ENCODE measurements around the gene ADGRD1.
A peak's percentile ranks its signal among the peaks of the same experiment; 100 is the strongest.
"Not testable (repeated sequence)": the region's sequence is repeated elsewhere in the genome, so short reads cannot be mapped to it uniquely, and the experiment has no call there.

Gene ADGRD1

DNA sequence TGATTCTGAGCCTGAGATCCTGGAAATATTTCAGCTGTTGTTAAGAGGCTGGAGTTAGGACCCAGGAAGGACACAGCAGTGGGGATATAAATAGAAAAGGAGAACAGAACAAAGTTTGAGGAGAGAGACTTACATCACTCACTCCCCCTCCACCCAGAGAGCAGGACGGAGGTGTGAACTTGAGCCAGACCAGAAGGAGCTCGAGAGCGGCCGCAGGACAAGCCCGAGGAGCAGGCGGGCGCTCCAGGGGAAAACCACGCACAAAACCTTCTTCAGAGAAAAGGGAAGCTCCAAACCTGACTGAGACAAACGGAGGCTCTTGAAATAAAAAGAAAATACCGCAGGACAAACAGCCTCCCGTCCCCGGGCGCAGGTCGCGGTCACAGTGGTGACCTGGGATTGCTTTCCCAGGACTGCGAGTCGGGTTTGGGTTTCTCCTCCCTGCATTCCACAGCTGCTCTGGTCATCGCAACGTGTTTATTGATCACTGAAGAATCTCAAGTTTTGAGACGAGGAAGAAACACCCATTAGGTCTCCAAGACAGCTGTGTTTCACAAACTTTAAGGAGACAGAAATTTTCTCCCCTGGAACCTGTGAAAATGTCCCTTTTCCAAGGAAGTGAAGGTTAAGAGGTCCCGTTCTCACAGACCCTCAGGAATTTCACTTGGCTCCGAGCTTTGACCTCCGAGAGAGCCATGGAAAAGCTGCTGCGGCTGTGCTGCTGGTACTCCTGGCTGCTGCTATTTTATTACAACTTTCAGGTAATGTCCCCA lies at the start of gene ADGRD1:
Gene ADGRD1, plus strand, starts transcription at position 137 of the 773 bp plus-strand sequence. Its CDS starts 559 bp downstream, at position 696.
- DNase-seq (ENCODE audit: low read depth in 2 of 2) = peak; percentile 38 to 65
- peak within 1 kb of the TSS in 1 of 2 donors; percentile 5 for H3K4me3 ChIP-seq (replicated peaks in 1 of 2; ENCODE audit: low read depth in 2 of 2, low read length in 2 of 2)
- TF ChIP-seq, protein P1, sequence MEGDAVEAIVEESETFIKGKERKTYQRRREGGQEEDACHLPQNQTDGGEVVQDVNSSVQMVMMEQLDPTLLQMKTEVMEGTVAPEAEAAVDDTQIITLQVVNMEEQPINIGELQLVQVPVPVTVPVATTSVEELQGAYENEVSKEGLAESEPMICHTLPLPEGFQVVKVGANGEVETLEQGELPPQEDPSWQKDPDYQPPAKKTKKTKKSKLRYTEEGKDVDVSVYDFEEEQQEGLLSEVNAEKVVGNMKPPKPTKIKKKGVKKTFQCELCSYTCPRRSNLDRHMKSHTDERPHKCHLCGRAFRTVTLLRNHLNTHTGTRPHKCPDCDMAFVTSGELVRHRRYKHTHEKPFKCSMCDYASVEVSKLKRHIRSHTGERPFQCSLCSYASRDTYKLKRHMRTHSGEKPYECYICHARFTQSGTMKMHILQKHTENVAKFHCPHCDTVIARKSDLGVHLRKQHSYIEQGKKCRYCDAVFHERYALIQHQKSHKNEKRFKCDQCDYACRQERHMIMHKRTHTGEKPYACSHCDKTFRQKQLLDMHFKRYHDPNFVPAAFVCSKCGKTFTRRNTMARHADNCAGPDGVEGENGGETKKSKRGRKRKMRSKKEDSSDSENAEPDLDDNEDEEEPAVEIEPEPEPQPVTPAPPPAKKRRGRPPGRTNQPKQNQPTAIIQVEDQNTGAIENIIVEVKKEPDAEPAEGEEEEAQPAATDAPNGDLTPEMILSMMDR (IDR thresholded peaks at IDR 0.05; ENCODE audit: low read depth, low read length) = no peak

DNA sequence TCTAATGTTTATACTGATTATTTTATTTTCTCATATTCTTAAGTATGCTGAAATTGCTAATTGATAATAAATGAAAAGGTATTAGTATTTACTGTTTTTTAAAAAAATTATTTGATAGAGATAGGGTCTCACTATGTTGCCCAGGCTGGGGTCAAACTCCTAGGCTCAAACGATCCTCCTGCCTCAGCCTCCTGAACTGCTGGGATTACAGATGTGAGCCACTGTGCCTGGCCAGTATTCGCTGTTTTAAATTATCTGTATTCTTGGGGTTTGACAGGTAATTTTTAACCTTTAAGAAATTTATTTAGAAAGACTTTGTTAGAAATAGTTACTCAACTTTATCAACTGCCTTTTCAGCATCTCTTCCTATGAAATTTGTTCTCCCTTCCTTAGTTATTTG lies 49.6 kb upstream of the ADGRD1 start:
- TF ChIP-seq, protein P1 (IDR thresholded peaks at IDR 0.05; ENCODE audit: low read depth, low read length) = no peak
- no peak overlapping the region for H3K4me3 ChIP-seq (replicated peaks in 1 of 2; ENCODE audit: low read depth in 2 of 2, low read length in 2 of 2)
- no peak for DNase-seq (ENCODE audit: low read depth in 2 of 2)

DNA sequence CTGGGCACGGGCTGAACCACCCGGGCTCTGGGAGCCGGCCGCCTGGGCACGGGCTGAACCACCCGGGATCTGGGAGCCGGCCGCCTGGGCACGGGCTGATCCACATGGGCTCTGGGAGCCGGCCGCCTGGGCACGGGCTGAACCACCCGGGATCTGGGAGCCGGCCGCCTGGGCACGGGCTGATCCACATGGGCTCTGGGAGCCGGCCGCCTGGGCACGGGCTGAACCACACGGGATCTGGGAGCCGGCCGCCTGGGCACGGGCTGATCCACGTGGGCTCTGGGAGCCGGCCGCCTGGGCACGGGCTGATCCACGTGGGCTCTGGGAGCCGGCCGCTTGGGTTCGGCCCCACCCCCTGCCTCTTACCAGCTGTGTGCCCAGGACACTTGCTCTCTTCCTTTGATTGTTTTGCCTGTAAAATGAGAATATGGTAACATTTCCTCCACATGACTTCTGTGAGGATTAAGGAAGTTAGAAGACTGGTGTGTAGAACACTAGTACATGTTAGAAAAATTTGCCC lies 48.7 kb upstream of the ADGRD1 start:
- not testable (repeated sequence) for DNase-seq (ENCODE audit: low read depth in 2 of 2); H3K4me3 ChIP-seq (replicated peaks in 1 of 2; ENCODE audit: low read depth in 2 of 2, low read length in 2 of 2)

DNA sequence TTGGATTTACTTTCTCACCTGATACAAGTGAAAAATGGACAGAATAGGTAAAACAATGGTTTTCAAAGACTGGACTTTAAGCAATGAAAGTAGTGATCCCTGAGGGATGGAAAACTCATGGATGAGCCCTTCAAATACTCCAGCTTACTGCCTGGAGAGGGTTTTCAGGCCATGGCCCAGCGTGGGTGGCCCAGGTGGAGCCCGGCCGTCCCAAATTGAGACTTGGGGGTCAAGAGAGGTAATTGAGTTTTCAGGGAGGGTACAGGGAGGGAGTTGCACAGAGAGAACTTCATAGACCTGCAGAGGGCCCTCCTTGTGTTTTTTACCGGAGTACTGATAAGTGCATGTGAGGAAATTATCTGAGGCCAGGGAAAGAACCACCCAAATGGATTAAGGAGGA lies 44.6 kb upstream of the ADGRD1 start:
- no peak overlapping the region for H3K4me3 ChIP-seq (replicated peaks in 1 of 2; ENCODE audit: low read depth in 2 of 2, low read length in 2 of 2)
- no peak for DNase-seq (ENCODE audit: low read depth in 2 of 2)
- TF ChIP-seq, protein P1 (IDR thresholded peaks at IDR 0.05; ENCODE audit: low read depth, low read length) = no peak

DNA sequence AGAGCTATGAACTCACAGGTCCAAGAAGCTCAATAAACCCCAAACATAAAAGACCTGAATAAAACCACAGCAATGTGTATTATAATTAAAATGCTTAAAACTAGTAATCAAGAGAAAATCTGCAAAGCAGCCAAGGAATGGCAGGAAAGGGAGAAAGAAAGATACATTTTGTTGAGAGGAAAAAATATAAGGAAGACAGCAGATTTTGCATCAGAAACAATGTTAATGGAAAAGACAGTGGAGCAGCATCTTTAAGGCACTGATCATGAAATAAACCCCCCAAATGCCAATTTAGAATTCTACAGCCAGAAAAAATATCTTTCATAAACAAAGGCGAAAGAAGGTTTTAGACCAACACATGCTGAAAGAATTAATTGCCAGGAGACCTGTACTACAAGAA lies 42.5 kb upstream of the ADGRD1 start:
- H3K4me3 ChIP-seq (replicated peaks in 1 of 2; ENCODE audit: low read depth in 2 of 2, low read length in 2 of 2) = no peak overlapping the region
- no peak for DNase-seq (ENCODE audit: low read depth in 2 of 2)
- TF ChIP-seq, protein P1 (IDR thresholded peaks at IDR 0.05; ENCODE audit: low read depth, low read length) = no peak

DNA sequence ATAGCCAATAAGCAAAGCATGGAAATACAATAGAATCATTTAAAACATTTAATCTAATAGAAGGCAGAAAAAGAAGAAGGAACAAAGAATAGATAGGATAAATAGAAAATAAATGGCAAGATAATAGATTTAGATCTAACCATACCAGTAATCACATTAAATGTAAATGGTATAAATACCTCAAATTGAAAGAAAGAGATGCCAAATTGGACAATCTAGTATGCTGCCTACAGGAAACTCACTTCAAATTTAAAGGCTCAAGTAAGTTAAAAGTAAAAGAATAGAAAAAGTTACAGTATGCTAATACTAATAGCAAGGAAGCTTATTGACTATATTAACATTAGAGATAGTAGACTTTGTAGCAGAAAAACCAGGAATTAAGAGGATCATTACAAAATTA lies 41.8 kb upstream of the ADGRD1 start:
- TF ChIP-seq, protein P1 (IDR thresholded peaks at IDR 0.05; ENCODE audit: low read depth, low read length) = no peak
- no peak overlapping the region for H3K4me3 ChIP-seq (replicated peaks in 1 of 2; ENCODE audit: low read depth in 2 of 2, low read length in 2 of 2)
- DNase-seq (ENCODE audit: low read depth in 2 of 2) = no peak

DNA sequence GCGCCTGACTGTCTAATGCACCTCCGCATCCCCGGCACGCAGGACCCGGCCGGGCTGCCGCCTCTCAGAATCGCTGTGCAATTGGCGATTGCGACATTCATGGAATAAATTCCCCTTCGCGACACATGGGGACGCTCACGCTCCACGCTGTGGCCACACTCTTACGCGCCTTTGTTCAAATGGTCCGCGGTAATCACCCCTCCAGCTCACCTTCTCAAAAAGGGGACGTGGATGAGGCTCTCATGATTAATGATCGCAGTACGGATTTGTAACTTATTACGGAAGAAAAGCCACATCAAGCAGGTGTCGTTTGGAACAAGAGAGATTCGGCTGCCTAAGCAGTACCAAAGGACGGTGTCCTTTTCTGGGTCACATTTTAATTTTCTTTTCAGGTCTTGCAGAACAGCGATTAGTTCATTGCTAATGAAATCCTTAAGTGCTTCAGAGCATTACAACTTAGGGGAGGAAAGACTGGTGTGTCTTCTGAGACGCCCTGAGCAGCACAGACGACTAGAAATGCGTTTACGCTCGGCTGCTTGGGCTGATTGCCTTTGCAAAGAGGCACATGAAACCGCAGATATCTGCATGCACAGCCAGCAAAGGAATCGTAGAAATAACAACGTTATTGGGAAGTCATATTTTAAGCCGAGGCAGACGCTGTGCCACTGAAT lies 37.3 kb upstream of the ADGRD1 start:
- TF ChIP-seq, protein P1 (IDR thresholded peaks at IDR 0.05; ENCODE audit: low read depth, low read length) = peak; percentile 93
- DNase-seq (ENCODE audit: low read depth in 2 of 2) = peak; percentile 64 to 66
- no peak overlapping the region for H3K4me3 ChIP-seq (replicated peaks in 1 of 2; ENCODE audit: low read depth in 2 of 2, low read length in 2 of 2)

Measured in cardiac fibroblast (primary cell).